ENCODE results near the gene BMS1.

DNA sequence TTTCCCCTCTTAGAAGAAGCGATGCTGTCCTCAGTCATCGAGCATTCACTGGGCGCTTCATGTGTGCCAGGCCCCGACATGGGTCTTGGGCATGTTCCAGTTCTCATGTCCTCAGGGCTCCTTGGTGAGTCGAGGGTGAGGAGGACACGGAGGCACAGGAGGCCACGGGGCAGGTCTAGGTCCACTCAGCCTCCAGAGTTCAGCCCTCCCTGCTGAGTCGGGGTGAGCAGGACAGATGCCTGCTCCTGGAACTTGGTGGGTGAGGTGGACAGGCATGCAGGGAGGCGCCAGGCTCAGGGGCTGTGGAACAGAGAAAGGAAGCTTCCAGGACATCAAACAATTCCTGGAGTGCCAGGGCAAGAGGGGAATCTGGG lies 87.4 kb downstream of the BMS1 start:
- TF ChIP-seq, protein P1, sequence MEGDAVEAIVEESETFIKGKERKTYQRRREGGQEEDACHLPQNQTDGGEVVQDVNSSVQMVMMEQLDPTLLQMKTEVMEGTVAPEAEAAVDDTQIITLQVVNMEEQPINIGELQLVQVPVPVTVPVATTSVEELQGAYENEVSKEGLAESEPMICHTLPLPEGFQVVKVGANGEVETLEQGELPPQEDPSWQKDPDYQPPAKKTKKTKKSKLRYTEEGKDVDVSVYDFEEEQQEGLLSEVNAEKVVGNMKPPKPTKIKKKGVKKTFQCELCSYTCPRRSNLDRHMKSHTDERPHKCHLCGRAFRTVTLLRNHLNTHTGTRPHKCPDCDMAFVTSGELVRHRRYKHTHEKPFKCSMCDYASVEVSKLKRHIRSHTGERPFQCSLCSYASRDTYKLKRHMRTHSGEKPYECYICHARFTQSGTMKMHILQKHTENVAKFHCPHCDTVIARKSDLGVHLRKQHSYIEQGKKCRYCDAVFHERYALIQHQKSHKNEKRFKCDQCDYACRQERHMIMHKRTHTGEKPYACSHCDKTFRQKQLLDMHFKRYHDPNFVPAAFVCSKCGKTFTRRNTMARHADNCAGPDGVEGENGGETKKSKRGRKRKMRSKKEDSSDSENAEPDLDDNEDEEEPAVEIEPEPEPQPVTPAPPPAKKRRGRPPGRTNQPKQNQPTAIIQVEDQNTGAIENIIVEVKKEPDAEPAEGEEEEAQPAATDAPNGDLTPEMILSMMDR (IDR thresholded peaks at IDR 0.05): no peak
- TF ChIP-seq POLR2A (IDR thresholded peaks at IDR 0.05) (no peak), EP300 (IDR thresholded peaks at IDR 0.05) (no peak)

Data from sigmoid colon (tissue), 4 donors.